ENCODE measurements around the gene LPP. TPM values are rescaled to one million over a fixed set of nuclear protein-coding genes. Genes with fewer than 3 reads are reported as not detected.

The LPP gene
- total RNA-seq, 1 donor from 2014 or later, result 1,791 TPM

- Histone ChIP-seq H3K27me3 (no peaks in the 10 kb centered on the region), H3K36me3 (no peaks in the 10 kb centered on the region), H3K9me3 (no peaks in the 10 kb centered on the region), H3K27ac (no peak overlapping the region), H3K4me1 (no peaks in the 10 kb centered on the region), H3K4me3 (no peak overlapping the region)
- DNase-seq (ENCODE audit: low spot score in 2 of 2), result no peak
- intact Hi-C loops (cut with DNase I), result no loop called here
- no peak for TF ChIP-seq CTCF (IDR thresholded peaks at IDR 0.05)
Measured at GRCh38 chr3:188744166-188744565, 590.2 kb downstream of the LPP start.

- H3K4me1 ChIP-seq, result no peaks in the 10 kb centered on the region
- H3K27me3 ChIP-seq, result no peaks in the 10 kb centered on the region
- DNase-seq (ENCODE audit: low spot score in 2 of 2), result no peak
- intact Hi-C loops (cut with DNase I), result no loop called here
- H3K27ac ChIP-seq, result no peak overlapping the region
- TF ChIP-seq CTCF (IDR thresholded peaks at IDR 0.05), result no peak
- H3K4me3 ChIP-seq, result no peak overlapping the region
- no peaks in the 10 kb centered on the region for H3K36me3 ChIP-seq
- no peaks in the 10 kb centered on the region for H3K9me3 ChIP-seq
Measured at GRCh38 chr3:188745031-188745430, 591.1 kb downstream of the LPP start.

DNA sequence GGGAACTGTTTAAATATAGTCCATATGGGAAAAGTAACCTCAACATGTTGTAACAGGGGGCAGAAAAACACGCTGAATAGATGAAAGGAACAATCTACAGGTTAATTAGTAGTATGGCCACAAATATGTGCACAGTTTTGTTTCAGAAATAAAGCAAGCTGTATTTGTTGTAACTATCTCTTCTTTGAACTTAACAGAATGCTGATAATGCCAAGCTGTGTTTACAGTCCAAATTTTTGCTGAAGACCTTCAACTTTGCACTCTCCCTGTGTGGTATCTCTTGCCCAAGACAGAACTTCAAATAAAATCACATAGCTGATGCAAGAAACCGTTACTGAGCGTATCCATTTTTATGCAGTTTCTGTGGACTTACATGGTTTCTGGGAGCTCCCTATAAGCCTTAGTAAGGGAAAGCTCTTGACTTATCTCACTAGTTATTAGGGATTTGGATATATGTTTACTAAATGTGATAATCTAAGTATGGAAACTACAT, 592.4 kb downstream of the LPP start:
- Histone ChIP-seq H3K4me3 (no peak overlapping the region), H3K36me3 (no peaks in the 10 kb centered on the region), H3K27me3 (no peaks in the 10 kb centered on the region), H3K27ac (no peak overlapping the region), H3K9me3 (no peaks in the 10 kb centered on the region), H3K4me1 (peaks cover 3 to 5% of the 10 kb centered on the region in 2 donors)
- intact Hi-C loops (cut with DNase I), result no loop called here
- DNase-seq (ENCODE audit: low spot score in 2 of 2), result no peak
- TF ChIP-seq CTCF (IDR thresholded peaks at IDR 0.05), result no peak

DNA sequence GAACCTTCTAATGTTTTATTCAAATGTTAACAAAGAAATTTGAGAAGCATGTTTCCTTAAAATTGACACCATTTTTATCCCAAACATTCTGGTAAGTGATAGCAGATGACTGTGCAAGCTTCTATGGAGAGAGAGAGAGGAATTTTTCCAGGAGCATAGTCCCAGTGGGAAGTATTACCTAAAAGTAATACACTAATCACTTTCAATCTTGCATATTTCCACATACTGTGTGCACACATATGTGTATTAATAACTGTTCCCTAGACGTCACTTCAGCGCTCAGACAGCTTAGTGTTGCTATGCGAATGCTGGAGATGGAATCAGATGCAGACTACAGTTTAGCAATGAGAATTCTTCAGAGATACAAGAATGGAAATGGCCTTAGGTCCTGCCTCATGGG, 593.5 kb downstream of the LPP start:
- H3K9me3 ChIP-seq, result no peaks in the 10 kb centered on the region
- H3K4me1 ChIP-seq, result peaks cover 3 to 12% of the 10 kb centered on the region in 2 donors
- intact Hi-C loops (cut with DNase I), result no loop called here
- H3K27me3 ChIP-seq, result no peaks in the 10 kb centered on the region
- H3K36me3 ChIP-seq, result no peaks in the 10 kb centered on the region
- TF ChIP-seq CTCF (IDR thresholded peaks at IDR 0.05), result no peak
- no peak for DNase-seq (ENCODE audit: low spot score in 2 of 2)
- no peak overlapping the region for H3K27ac ChIP-seq
- H3K4me3 ChIP-seq, result no peak overlapping the region

DNA sequence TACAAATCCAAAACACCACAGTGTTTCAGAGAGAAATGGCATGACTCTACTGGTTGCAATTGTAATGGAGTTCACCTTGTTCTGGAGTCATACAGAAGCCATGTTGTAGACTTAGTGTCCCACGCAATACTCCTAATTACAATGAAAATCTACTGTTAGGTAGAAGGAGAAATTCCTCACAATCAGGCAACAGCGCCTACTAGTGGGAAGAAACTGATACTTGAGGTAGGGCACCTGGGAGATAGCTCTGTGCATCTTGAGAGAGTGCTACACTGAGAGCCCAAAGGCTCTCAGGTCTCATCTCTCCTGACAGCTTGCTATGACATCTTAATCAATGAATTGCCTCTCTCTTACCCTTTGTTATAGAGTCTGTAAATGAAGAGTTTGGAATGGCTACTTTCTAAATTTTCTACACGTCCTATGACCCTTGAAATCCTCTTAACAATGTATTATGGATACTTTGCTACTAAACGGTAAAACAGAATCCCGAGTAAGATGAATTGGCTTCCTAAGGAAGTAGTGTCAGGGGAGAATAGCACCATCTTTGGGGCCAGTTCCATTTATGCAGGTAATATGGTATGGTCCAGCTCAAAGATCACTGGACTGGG, 595.2 kb downstream of the LPP start:
- H3K36me3 ChIP-seq, result no peaks in the 10 kb centered on the region

More for the DNA sequence above, 595.2 kb downstream of the LPP start:
- H3K9me3 ChIP-seq, result no peaks in the 10 kb centered on the region
- no peak overlapping the region for H3K4me3 ChIP-seq
- no peak overlapping the region for H3K27ac ChIP-seq
- H3K27me3 ChIP-seq, result no peaks in the 10 kb centered on the region
- intact Hi-C loops (cut with DNase I), result no loop called here
- TF ChIP-seq CTCF (IDR thresholded peaks at IDR 0.05), result peak in 2 of 3 experiments; percentile 28
- peaks cover 3 to 17% of the 10 kb centered on the region in 2 donors for H3K4me1 ChIP-seq
- DNase-seq (ENCODE audit: low spot score in 2 of 2), result no peak
